ACC112 (cell line): ENCODE measurements around the gene COPB2.
A peak's percentile ranks its signal among the peaks of the same experiment; 100 is the strongest.
"Not testable (repeated sequence)": the region's sequence is repeated elsewhere in the genome, so short reads cannot be mapped to it uniquely, and the experiment has no call there.

Source experiments
- H2AFZ ChIP-seq: fragments of 200-600 bp; sonication (generic); one replicate; pipeline ENCODE4 v1.6.0; 2017; ENCODE audit warnings: antibody characterized with exemption, low read length; ENCODE audit not compliant: unreplicated experiment
- H3K27ac ChIP-seq: fragments of 200-600 bp; sonication (generic); 2 replicates; pipeline ENCODE4 v1.5.1; 2014; ENCODE audit warnings: low read depth, mild to moderate bottlenecking, antibody characterized with exemption, low read length, moderate library complexity
- H3K27me3 ChIP-seq: fragments of 200-600 bp; sonication (generic); 2 replicates; pipeline ENCODE4 v1.6.1; 2014; ENCODE audit warnings: mild to moderate bottlenecking, antibody characterized with exemption, low read length, moderate library complexity, mixed read lengths; ENCODE audit not compliant: insufficient read depth
- H3K36me3 ChIP-seq: fragments of 200-600 bp; sonication (generic); 2 replicates; pipeline ENCODE4 v1.6.1; 2016; ENCODE audit warnings: mild to moderate bottlenecking, antibody characterized with exemption, low read length, moderate library complexity, mixed read lengths; ENCODE audit not compliant: insufficient read depth
- H3K4me1 ChIP-seq: fragments of 200-600 bp; sonication (generic); one replicate; pipeline ENCODE4 v1.6.1; 2016; ENCODE audit warnings: low read length, mixed read lengths; ENCODE audit not compliant: insufficient read depth, unreplicated experiment, control insufficient read depth
- H3K4me3 ChIP-seq: fragments of 200-600 bp; sonication (generic); 2 replicates; pipeline ENCODE4 v1.5.1; 2014; ENCODE audit warnings: mild to moderate bottlenecking, low read depth, low read length
- H3K79me2 ChIP-seq: fragments of 200-600 bp; sonication (generic); one replicate; pipeline ENCODE4 v1.6.0; 2016; ENCODE audit warnings: low read length; ENCODE audit not compliant: control insufficient read depth, unreplicated experiment, insufficient read depth

COPB2 gene

GRCh38 chr3:139346771-139347170 lies 42.7 kb downstream of the COPB2 start:
- H3K4me1 ChIP-seq = peaks cover 9% of the 10 kb centered on the region
- no peak overlapping the region for H3K27ac ChIP-seq
- no peak overlapping the region for H2AFZ ChIP-seq
- peaks cover 36% of the 10 kb centered on the region for H3K79me2 ChIP-seq
- H3K36me3 ChIP-seq = peaks cover 41% of the 10 kb centered on the region
- H3K4me3 ChIP-seq = no peak overlapping the region
- no peaks in the 10 kb centered on the region for H3K27me3 ChIP-seq

GRCh38 chr3:139343895-139344856 lies 45.3 kb downstream of the COPB2 start, which contains the start of gene MRPS22:
Gene MRPS22 (plus strand): TSS chr3:139344020. CDS start chr3:139344027, 7 bp downstream.
- Histone ChIP-seq H2AFZ (peak within 1 kb of the TSS; percentile 91), H3K4me3 (peak within 1 kb of the TSS; percentile 86), H3K36me3 (peaks cover 22% of the 10 kb centered on the region), H3K27ac (peak within 1 kb of the TSS; percentile 59; the same call in 1 of the 2 replicates), H3K4me1 (peaks cover 11% of the 10 kb centered on the region), H3K27me3 (no peaks in the 10 kb centered on the region), H3K79me2 (peaks cover 36% of the 10 kb centered on the region)

- no peak overlapping the region for H3K4me3 ChIP-seq
- no peak overlapping the region for H2AFZ ChIP-seq
- H3K36me3 ChIP-seq = peaks cover 5% of the 10 kb centered on the region; the same call in 1 of the 2 replicates
- H3K4me1 ChIP-seq = peaks cover 17% of the 10 kb centered on the region
- H3K79me2 ChIP-seq = peaks cover 32% of the 10 kb centered on the region
- H3K27ac ChIP-seq = no peak overlapping the region
- H3K27me3 ChIP-seq = no peaks in the 10 kb centered on the region
Measured at GRCh38 chr3:139342054-139342453, 47.4 kb downstream of the COPB2 start.

GRCh38 chr3:139340784-139341183 lies 48.7 kb downstream of the COPB2 start:
- Histone ChIP-seq H3K36me3 (no peaks in the 10 kb centered on the region), H3K27me3 (no peaks in the 10 kb centered on the region), H2AFZ (no peak overlapping the region), H3K27ac (no peak overlapping the region), H3K79me2 (peaks cover 19% of the 10 kb centered on the region), H3K4me3 (no peak overlapping the region), H3K4me1 (peaks cover 17% of the 10 kb centered on the region)

- Histone ChIP-seq H3K4me1 (peaks cover 8% of the 10 kb centered on the region), H3K27ac (no peak overlapping the region), H3K27me3 (no peaks in the 10 kb centered on the region), H2AFZ (no peak overlapping the region), H3K4me3 (no peak overlapping the region), H3K36me3 (no peaks in the 10 kb centered on the region), H3K79me2 (peaks cover 5% of the 10 kb centered on the region)
Measured at GRCh38 chr3:139339219-139339906, 50.1 kb downstream of the COPB2 start.

- Histone ChIP-seq H3K4me3 (no peak overlapping the region), H3K27me3 (no peaks in the 10 kb centered on the region), H3K79me2 (no peaks in the 10 kb centered on the region), H3K27ac (no peak overlapping the region), H2AFZ (no peak overlapping the region), H3K36me3 (no peaks in the 10 kb centered on the region), H3K4me1 (peaks cover 8% of the 10 kb centered on the region)
Measured at GRCh38 chr3:139338405-139338804, 51.0 kb downstream of the COPB2 start.

- H3K27ac ChIP-seq, H3K4me3 ChIP-seq, H3K4me1 ChIP-seq, H3K36me3 ChIP-seq, H3K79me2 ChIP-seq, H2AFZ ChIP-seq: not testable (repeated sequence)
- H3K27me3 ChIP-seq = peaks cover 29% of the 10 kb centered on the region
Measured at GRCh38 chr3:139334675-139335074, 54.8 kb downstream of the COPB2 start.

GRCh38 chr3:139332092-139332491 lies 57.4 kb downstream of the COPB2 start:
- no peak overlapping the region for H3K4me3 ChIP-seq
- peaks cover 4% of the 10 kb centered on the region for H3K4me1 ChIP-seq
- H3K27me3 ChIP-seq = peaks cover 30% of the 10 kb centered on the region
- H3K36me3 ChIP-seq = no peaks in the 10 kb centered on the region
- H3K79me2 ChIP-seq = no peaks in the 10 kb centered on the region
- H2AFZ ChIP-seq = no peak overlapping the region
- H3K27ac ChIP-seq = no peak overlapping the region

GRCh38 chr3:139329364-139329850 lies 60.0 kb downstream of the COPB2 start:
- H3K27ac ChIP-seq = no peak overlapping the region
- peak overlapping the region; percentile 24; the same call in 1 of the 2 replicates for H3K4me3 ChIP-seq
- no peaks in the 10 kb centered on the region for H3K36me3 ChIP-seq
- no peaks in the 10 kb centered on the region for H3K79me2 ChIP-seq
- peak overlapping the region; percentile 30 for H2AFZ ChIP-seq
- peaks cover 30% of the 10 kb centered on the region for H3K27me3 ChIP-seq
- H3K4me1 ChIP-seq = peaks cover 4% of the 10 kb centered on the region

- Histone ChIP-seq H2AFZ (no peak overlapping the region), H3K4me3 (no peak overlapping the region), H3K36me3 (no peaks in the 10 kb centered on the region), H3K4me1 (peaks cover 4% of the 10 kb centered on the region), H3K27me3 (peaks cover 30% of the 10 kb centered on the region), H3K27ac (no peak overlapping the region), H3K79me2 (no peaks in the 10 kb centered on the region)
Measured at GRCh38 chr3:139328356-139328755, 61.1 kb downstream of the COPB2 start.
